Stimulated activated naive CD4-positive, alpha-beta T cell (primary cell): ENCODE data around the gene TMEM244.
"Not testable (repeated sequence)": the region's sequence is repeated elsewhere in the genome, so short reads cannot be mapped to it uniquely, and the experiment has no call there.

ENCODE experiments used
- DNase-seq, 6 experiments: peaks; one replicate each; lab custom pipeline; 2025; lab: John Stamatoyannopoulos, UW

TMEM244 gene

DNA sequence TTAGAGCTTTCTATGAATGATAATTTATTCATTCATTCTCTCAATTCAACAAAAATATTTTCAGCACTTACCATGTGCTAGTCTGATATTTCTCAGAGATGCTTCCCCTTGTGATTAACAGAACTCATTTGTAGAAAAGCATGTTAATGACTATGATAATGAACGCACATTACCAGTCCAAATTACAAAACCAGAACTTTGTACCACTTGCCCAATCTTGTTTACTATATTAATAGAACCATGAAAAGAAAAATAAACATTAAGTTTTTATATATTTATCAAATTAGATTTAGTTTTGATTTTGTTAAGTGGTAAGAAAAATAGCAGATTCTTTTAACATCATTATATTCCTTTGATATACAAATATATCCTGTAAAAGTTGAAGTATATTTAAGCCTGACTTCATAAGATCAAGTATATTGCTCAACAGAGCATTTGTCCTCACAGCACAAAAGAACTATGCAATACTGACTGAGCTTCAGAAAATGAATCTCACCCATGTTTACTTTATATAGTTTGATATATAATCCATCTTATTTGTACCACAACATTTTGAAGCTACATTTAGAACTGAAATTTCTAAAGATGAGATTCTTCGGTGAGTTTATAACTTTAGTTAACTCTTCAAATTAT lies 48.9 kb downstream of the TMEM244 start:
- no peak for DNase-seq

DNA sequence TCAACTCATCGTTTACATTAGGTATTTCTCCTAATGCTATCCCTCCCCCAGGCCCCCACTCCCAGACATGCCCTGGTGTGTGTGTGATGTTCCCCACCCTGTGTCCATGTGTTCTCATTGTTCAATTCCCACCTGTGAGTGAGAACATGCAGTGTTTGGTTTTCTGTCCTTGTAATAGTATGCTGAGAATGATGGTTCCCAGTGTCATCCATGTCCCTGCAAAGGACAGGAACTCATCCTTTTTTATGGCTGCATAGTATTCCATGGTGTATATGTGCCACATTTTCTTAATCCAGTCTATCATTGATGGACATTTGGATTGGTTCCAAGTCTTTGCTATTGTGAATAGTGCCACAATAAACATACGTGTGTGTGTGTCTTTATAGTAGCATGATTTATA lies 54.0 kb downstream of the TMEM244 start:
- DNase-seq: not testable (repeated sequence)

DNA sequence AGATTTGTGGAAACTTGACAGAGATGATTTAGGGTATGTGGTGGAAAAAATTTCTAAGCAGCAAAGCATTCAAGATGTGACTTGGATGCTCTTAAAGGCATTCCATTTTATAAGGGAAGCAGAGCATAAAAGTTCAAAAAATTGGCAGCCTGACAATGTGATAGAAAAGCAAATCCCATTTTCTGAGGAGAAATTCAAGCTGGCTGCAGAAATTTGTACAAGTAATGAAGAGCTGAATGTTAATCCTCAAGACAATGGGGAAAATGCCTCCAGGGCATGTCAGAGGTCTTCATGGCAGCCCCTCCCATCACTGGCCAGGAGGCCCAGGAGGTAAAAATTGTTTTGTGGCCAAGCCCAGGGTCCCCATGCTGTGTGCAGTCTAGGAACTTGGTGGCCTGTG lies 58.2 kb downstream of the TMEM244 start:
- not testable (repeated sequence) for DNase-seq

- DNase-seq: no peak
These were observed 59.2 kb downstream of the TMEM244 start for GRCh38 chr6:129801909-129802308.

DNA sequence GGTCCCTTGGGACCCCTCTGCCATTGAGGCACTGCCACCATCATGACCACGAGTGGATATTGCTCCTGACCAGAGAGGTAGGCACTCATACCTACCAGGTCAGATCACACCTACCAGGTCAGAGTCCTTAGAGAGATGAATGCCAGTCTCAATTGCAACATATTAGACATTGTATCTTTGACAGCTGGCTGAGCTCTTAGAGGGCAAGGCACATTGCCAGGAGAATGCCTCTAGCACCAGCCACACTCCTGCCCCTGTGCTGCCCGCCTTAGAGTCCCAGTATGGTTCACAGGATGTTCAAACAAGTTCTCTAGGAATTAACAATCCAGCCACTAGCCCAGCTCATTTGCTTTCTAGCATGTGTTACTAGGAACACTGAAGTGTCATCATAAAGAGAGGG lies 65.9 kb downstream of the TMEM244 start:
- DNase-seq: no peak

- DNase-seq: no peak
These were observed 67.7 kb downstream of the TMEM244 start for GRCh38 chr6:129793447-129793846.

DNA sequence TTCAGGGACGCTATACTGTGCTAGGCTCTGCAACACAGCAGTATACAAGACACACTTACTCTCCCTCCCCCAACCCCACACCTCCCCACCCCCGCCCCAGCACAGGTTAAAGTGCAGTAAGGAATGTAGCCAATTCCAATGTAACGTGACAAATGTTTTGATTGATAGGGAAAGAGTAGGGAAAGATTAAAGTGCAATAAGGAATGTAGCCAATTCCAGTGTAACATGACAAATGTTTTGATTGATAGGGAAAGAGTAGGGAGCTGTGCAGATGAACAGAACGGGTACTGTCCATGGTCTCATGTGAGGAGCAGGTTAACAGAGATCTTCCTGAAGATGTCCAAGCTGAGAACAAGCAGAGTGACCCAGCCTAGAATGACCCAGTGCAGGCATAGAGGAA lies 69.1 kb downstream of the TMEM244 start:
- DNase-seq: no peak

DNA sequence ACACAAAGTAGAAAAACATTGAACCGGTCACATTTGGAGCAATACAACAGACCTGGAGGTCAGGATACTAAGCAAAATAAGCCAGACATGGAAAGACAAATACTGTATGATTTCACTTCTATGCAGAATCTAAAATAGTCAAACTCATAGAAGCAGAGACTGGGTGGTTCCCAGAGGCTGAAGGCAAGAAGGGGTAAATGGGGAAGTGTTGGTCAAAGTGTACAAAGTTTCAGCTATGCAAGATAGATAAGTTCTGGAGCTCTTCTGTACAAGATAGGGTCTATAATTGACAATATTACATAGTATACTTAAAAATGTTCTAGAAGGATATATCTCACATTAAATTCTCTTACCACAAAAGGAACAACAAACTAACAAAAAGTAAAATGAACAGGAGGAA lies 70.3 kb downstream of the TMEM244 start:
- DNase-seq: no peak

DNA sequence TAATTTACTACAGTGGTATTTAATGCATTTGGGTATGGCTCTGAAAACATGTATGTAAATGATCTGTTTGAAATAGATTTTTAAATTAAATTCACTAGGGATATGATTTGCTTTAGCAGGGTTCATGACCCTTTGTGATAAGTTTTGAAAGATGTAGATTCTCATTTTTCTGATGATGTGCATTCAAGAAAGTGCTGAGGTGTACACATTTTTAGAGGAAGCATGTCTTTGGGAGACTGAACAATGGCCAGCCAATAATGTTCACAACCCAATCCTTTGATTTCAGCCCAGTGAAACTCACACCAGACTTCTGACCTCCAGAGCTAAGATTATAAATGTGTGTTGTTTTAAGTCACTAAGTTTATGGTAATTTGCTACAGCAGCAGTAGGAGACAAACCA lies 71.1 kb downstream of the TMEM244 start:
- no peak for DNase-seq

- DNase-seq: no peak
These were observed 73.3 kb downstream of the TMEM244 start for GRCh38 chr6:129787816-129788215.

DNA sequence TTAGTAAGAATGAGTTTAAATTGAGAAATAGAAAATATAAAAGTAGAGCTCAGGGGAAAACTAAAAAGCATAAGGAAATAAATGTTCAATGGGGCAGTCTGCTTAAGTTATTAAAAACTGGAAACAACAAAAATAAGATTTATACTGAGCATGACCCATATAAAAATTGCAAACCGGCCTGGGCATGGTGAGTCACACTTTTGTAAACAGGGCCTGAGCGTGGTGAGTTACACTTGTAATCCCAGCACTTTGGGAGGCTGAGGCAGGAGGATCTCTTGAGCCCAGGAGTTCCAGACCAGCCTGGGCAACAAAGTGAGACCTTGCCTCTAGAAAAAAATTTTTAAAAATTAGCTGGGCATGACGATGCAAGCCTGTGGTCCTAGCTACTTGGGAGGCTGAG lies 74.6 kb downstream of the TMEM244 start:
- DNase-seq: no peak

- DNase-seq: no peak
These were observed 75.4 kb downstream of the TMEM244 start for GRCh38 chr6:129785756-129786135.

- DNase-seq: no peak
These were observed 75.9 kb downstream of the TMEM244 start for GRCh38 chr6:129785047-129785755.
